K562 (cell line): ENCODE results near the gene LRRC4C. TPM values are rescaled to one million over a fixed set of nuclear protein-coding genes. Genes with fewer than 3 reads are reported as not detected.

Source experiments
- ATAC-seq: fragments of 200-7000 bp; cut with Tn5 transposase; 3 replicates; pipeline ENCODE4 v1.9.1; 2020; ENCODE audit warnings: moderate library complexity
- BruUV-seq: library from RNA; stranded (reverse); fragments of 400-500 nt; replicated peaks from 2 replicates; lab custom pipeline; 2021; lab: Mats Ljungman, UMichigan
- CTCF ChIA-PET: fragments of 300-600 bp; formaldehyde crosslinking; extraction: SDS; loops from one replicate; lab custom pipeline; 2021; ENCODE audit warnings: low intra/inter-chr PET ratio; lab: Yijun Ruan, JAX
- POLR2A ChIA-PET: fragments of 300-600, 350-650 bp; sonication (Branson Sonifier 250); formaldehyde crosslinking; extraction: SDS; loops from one replicate; lab custom pipeline; 2021; ENCODE audit warnings: antibody characterized with exemption, inconsistent platforms; lab: Yijun Ruan, JAX
- DNase-seq, 4 experiments: peaks; one replicate each; pipeline versions ENCODE4 v3.0.0 to v3.0.0-alpha.2; 2011 to 2018; ENCODE audit warnings: low spot score in 3 of 4, mixed read lengths in 3 of 4; ENCODE audit errors: extremely low read depth in 1 of 4
- FAIRE-seq: peaks from 2 replicates; lab custom pipeline; 2011; peaks lifted over from hg19 to GRCh38; lab: Jason Lieb, UNC
- H2AFZ ChIP-seq: 2 replicates; pipeline ENCODE4 v1.6.0; 2011; ENCODE audit warnings: low read depth, low read length, control low read depth, inconsistent platforms
- H3K27ac ChIP-seq: fragments of 200-600 bp; 3 replicates; pipeline ENCODE4 v1.8.0; 2011; ENCODE audit warnings: low read depth, mild to moderate bottlenecking, control low read depth, inconsistent platforms, low read length, moderate library complexity, mixed read lengths; ENCODE audit errors: extremely low read depth
- H3K27me3 ChIP-seq, 2 experiments: fragments of 300-600 bp in 1 of 2; 2 replicates in 1 of 2; 3 replicates in 1 of 2; pipeline versions ENCODE4 v1.6.0 to v1.8.0; 2011; ENCODE audit warnings: inconsistent platforms in 2 of 2, low read length in 2 of 2, mild to moderate bottlenecking in 1 of 2, mixed read lengths in 1 of 2, moderate library complexity in 1 of 2; ENCODE audit not compliant: control insufficient read depth in 2 of 2, insufficient read depth in 2 of 2
- H3K36me3 ChIP-seq: fragments of 300-600 bp; 3 replicates; pipeline ENCODE4 v1.8.0; 2011; ENCODE audit warnings: mild to moderate bottlenecking, low read length, inconsistent platforms; ENCODE audit not compliant: control insufficient read depth, insufficient read depth
- H3K4me1 ChIP-seq, 2 experiments: fragments of 200-600 bp in 1 of 2; replicated peaks in 1 of 2; 2 replicates in 1 of 2; 3 replicates in 1 of 2; pipeline versions ENCODE4 v1.5.1 to v1.8.0; 2011; ENCODE audit warnings: inconsistent platforms in 2 of 2, low read length in 2 of 2, mild to moderate bottlenecking in 1 of 2, mixed read lengths in 1 of 2, moderate library complexity in 1 of 2; ENCODE audit not compliant: control insufficient read depth in 2 of 2, insufficient read depth in 2 of 2
- H3K4me2 ChIP-seq: 2 replicates; pipeline ENCODE4 v1.6.1; 2011; ENCODE audit warnings: low read length, control low read depth, inconsistent platforms, mixed read lengths; ENCODE audit not compliant: insufficient read depth
- H3K4me3 ChIP-seq: fragments of 200-600 bp; sonication (generic), shearing (Covaris generic); 2 replicates; pipeline ENCODE4 v1.5.1; 2016; ENCODE audit warnings: control low read depth, inconsistent platforms
- H3K79me2 ChIP-seq: fragments of 200-600 bp; 3 replicates; pipeline ENCODE4 v1.8.0; 2011; ENCODE audit warnings: low read length, inconsistent platforms; ENCODE audit not compliant: control insufficient read depth, insufficient read depth
- H3K9ac ChIP-seq, 2 experiments: 2 replicates each; pipeline versions ENCODE4 v1.6.0 to v1.6.1; 2011; ENCODE audit warnings: low read depth in 2 of 2, low read length in 2 of 2, control low read depth in 1 of 2, inconsistent platforms in 1 of 2, mild to moderate bottlenecking in 1 of 2, mixed read lengths in 1 of 2; ENCODE audit not compliant: insufficient read depth in 1 of 2
- H3K9me1 ChIP-seq: one replicate; pipeline ENCODE4 v1.6.0; 2011; ENCODE audit warnings: inconsistent platforms, mild to moderate bottlenecking, low read length, moderate library complexity; ENCODE audit not compliant: control insufficient read depth, insufficient read depth
- H3K9me3 ChIP-seq: replicated peaks from 2 replicates; pipeline ENCODE4 v1.5.1; 2011; ENCODE audit warnings: low read depth, low read length, inconsistent platforms; ENCODE audit not compliant: control insufficient read depth, insufficient read depth
- H4K20me1 ChIP-seq: replicated peaks from 2 replicates; pipeline ENCODE4 v1.6.1; 2011; ENCODE audit warnings: low read length, inconsistent platforms, mixed read lengths; ENCODE audit not compliant: control insufficient read depth, insufficient read depth
- ARHGAP35 ChIP-seq: fragments of 450-650 bp; IDR thresholded peaks from 2 replicates; pipeline ENCODE4 v1.6.1; 2018; ENCODE audit not compliant: partially characterized antibody
- DMBX1 ChIP-seq: fragments of 250-450 bp; sonication (Bioruptor Pico); IDR thresholded peaks from 2 replicates; pipeline ENCODE4 v1.8.0; 2022; ENCODE audit warnings: inconsistent platforms, mild to moderate bottlenecking, moderate library complexity, borderline replicate concordance
- ELK3 ChIP-seq: fragments of 450-650 bp; formaldehyde crosslinking; IDR thresholded peaks from 2 replicates; pipeline ENCODE4 v1.4.0; 2020; ENCODE audit warnings: mild to moderate bottlenecking
- EP300 ChIP-seq: IDR thresholded peaks from 2 replicates; pipeline ENCODE4 v1.6.1; 2012; ENCODE audit warnings: low read length, improper control_type of control experiment
- HCFC1 ChIP-seq: IDR thresholded peaks from 2 replicates; pipeline ENCODE4 v1.6.1; 2012; ENCODE audit warnings: low read depth, low read length, improper control_type of control experiment
- KLF1 ChIP-seq: fragments of 450-650 bp; IDR thresholded peaks from 2 replicates; pipeline ENCODE4 v1.6.1; 2016; ENCODE audit warnings: missing genetic modification characterization, missing compliant biosample characterization
- POLR2AphosphoS2 ChIP-seq: IDR thresholded peaks from 2 replicates; pipeline ENCODE4 v1.6.1; 2012; ENCODE audit warnings: low read length, improper control_type of control experiment
- RBM14 ChIP-seq: fragments of 200-400 bp; formaldehyde crosslinking; IDR thresholded peaks from 2 replicates; pipeline ENCODE4 v1.6.1; 2018; ENCODE audit warnings: low read depth, mild to moderate bottlenecking, low read length, moderate library complexity, borderline replicate concordance; ENCODE audit not compliant: insufficient read depth
- ZNF311 ChIP-seq: fragments of 250-450 bp; sonication (Bioruptor Pico); IDR thresholded peaks from 2 replicates; pipeline ENCODE4 v1.4.0; 2020; ENCODE audit warnings: mild to moderate bottlenecking, moderate library complexity
- WGBS: fragments of 100-300 bp; shearing (Covaris generic); methylation state at CpG from one replicate; pipeline ENCODE4 v1.1.6; 2016; ENCODE audit warnings: low coverage, mixed read lengths; ENCODE audit not compliant: insufficient coverage; ENCODE audit errors: missing lambda C conversion rate; 5-methylcytosine and 5-hydroxymethylcytosine counted together
- in situ Hi-C: fragments of 300-500 bp; cut with MboI; formaldehyde crosslinking; loops from 4 replicates; pipeline ENCODE4 v1.15.0; 2018; ENCODE audit warnings: inconsistent platforms, mixed read lengths
- intact Hi-C: fragments of 100-400 bp; cut with micrococcal nuclease; formaldehyde crosslinking; loops from 2 replicates; pipeline ENCODE4 v1.14.2; 2022
- polyA plus RNA-seq, 8 experiments: library from polyadenylated mRNA; depleted of rRNA in 4 of 8; stranded (reverse) in 5 of 8; unstranded in 3 of 8; fragments of >200 nt; fragmentation: Nextera tagmentation in 2 of 8; fragmentation: Illumina TruSeq in 1 of 8; extraction: Ambion mirVana in 2 of 8; extraction: Trizol in 1 of 8; gene quantifications; 2 replicates each; pipeline versions ENCODE4 v1.2.1 to v1.2.3, GENCODE V29; 2011 to 2014; ENCODE audit warnings: inconsistent platforms in 1 of 8, missing spikeins in 1 of 8
- total RNA-seq, 7 experiments: library from RNA; depleted of rRNA in 6 of 7; stranded (reverse); fragments of >200 nt in 6 of 7; fragmentation: Illumina TruSeq in 2 of 7; extraction: Trizol in 2 of 7; gene quantifications; 2 replicates each; pipeline versions ENCODE4 v1.2.1 to v1.2.3, GENCODE V29; 2011 to 2021; ENCODE audit warnings: low replicate concordance in 1 of 7
- TF ChIP-seq, protein P1 (sequence below): fragments of 250-450 bp; sonication (Bioruptor Pico); IDR thresholded peaks from 2 replicates; pipeline ENCODE4 v1.5.0; 2021; ENCODE audit warnings: mild to moderate bottlenecking, borderline replicate concordance

Gene LRRC4C
- total and polyA plus RNA-seq, 9 of the 15 experiments (the other 6 are each of a cell fraction or from before 2014, with no cell fraction given) = not detected

GRCh38 chr11:41056892-41057569 lies 402.4 kb downstream of the LRRC4C start:
- Histone ChIP-seq H3K36me3 (no peaks in the 10 kb centered on the region), H3K4me3 (no peak overlapping the region), H3K27ac (no peak overlapping the region), H3K9me1 (no peaks in the 10 kb centered on the region), H3K79me2 (no peaks in the 10 kb centered on the region), H4K20me1 (no peaks in the 10 kb centered on the region), H3K4me2 (no peak overlapping the region), H3K27me3 (no peaks in the 10 kb centered on the region), H2AFZ (no peak overlapping the region), H3K9me3 (no peaks in the 10 kb centered on the region), H3K9ac (no peak overlapping the region), H3K4me1 (no peaks in the 10 kb centered on the region)
- no peak for ATAC-seq
- TF ChIP-seq KLF1 (tag) = no peak
- no peak for TF ChIP-seq ELK3 (CRISPR knock-in tag)
- no peak for TF ChIP-seq EP300
- TF ChIP-seq ZNF311 (CRISPR knock-in tag) = no peak
- no peak for TF ChIP-seq RBM14
- TF ChIP-seq POLR2AphosphoS2 = no peak
- TF ChIP-seq DMBX1 = no peak
- TF ChIP-seq ARHGAP35 = no peak
- TF ChIP-seq, protein P1, sequence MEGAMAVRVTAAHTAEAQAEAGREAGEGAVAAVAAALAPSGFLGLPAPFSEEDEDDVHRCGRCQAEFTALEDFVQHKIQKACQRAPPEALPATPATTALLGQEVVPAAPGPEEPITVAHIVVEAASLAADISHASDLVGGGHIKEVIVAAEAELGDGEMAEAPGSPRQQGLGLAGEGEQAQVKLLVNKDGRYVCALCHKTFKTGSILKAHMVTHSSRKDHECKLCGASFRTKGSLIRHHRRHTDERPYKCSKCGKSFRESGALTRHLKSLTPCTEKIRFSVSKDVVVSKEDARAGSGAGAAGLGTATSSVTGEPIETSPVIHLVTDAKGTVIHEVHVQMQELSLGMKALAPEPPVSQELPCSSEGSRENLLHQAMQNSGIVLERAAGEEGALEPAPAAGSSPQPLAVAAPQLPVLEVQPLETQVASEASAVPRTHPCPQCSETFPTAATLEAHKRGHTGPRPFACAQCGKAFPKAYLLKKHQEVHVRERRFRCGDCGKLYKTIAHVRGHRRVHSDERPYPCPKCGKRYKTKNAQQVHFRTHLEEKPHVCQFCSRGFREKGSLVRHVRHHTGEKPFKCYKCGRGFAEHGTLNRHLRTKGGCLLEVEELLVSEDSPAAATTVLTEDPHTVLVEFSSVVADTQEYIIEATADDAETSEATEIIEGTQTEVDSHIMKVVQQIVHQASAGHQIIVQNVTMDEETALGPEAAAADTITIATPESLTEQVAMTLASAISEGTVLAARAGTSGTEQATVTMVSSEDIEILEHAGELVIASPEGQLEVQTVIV (CRISPR knock-in tag) = no peak
- TF ChIP-seq HCFC1 = no peak
- CTCF ChIA-PET = no interaction called here
- in situ Hi-C loops = no loop called here
- intact Hi-C loops = no loop called here
- no TSS peak for BruUV-seq
- POLR2A ChIA-PET = no interaction called here
- no peak for FAIRE-seq
- DNase-seq = no peak
- under 1% methylated on average over 11 of the region's 11 CpGs for WGBS
